ENCODE measurements around the gene ADGRL3. TPM values are rescaled to one million over a fixed set of nuclear protein-coding genes. Genes with fewer than 3 reads are reported as not detected.
"Not testable (repeated sequence)": the region's sequence is repeated elsewhere in the genome, so short reads cannot be mapped to it uniquely, and the experiment has no call there.

The ADGRL3 gene
- total RNA-seq, 1 donor from 2014 or later = not detected

GRCh38 chr4:61588621-61589402 lies 388.7 kb downstream of the ADGRL3 start:
- no peak for DNase-seq (ENCODE audit: low spot score)
- no peaks in the 10 kb centered on the region for H3K27me3 Mint-ChIP-seq (ENCODE audit: insufficient read depth)
- H3K9me3 Mint-ChIP-seq = no peaks in the 10 kb centered on the region
- no peaks in the 10 kb centered on the region for H3K4me1 Mint-ChIP-seq (ENCODE audit: low read depth)
- no peak overlapping the region for H3K4me3 Mint-ChIP-seq
- H3K36me3 Mint-ChIP-seq (ENCODE audit: low read depth) = no peaks in the 10 kb centered on the region
- no peak overlapping the region for H3K27ac Mint-ChIP-seq
- intact Hi-C loops (cut with micrococcal nuclease) = no loop called here

GRCh38 chr4:61590881-61591280 lies 390.8 kb downstream of the ADGRL3 start:
- intact Hi-C loops (cut with micrococcal nuclease) = no loop called here
- H3K27me3 Mint-ChIP-seq (ENCODE audit: insufficient read depth) = no peaks in the 10 kb centered on the region

GRCh38 chr4:61596606-61597340 lies 396.6 kb downstream of the ADGRL3 start:
- no peak overlapping the region for H3K27ac Mint-ChIP-seq
- H3K4me1 Mint-ChIP-seq (ENCODE audit: low read depth) = no peaks in the 10 kb centered on the region
- H3K9me3 Mint-ChIP-seq = peaks cover 8% of the 10 kb centered on the region
- H3K36me3 Mint-ChIP-seq (ENCODE audit: low read depth) = no peaks in the 10 kb centered on the region
- H3K27me3 Mint-ChIP-seq (ENCODE audit: insufficient read depth) = no peaks in the 10 kb centered on the region
- intact Hi-C loops (cut with micrococcal nuclease) = no loop called here
- no peak for DNase-seq (ENCODE audit: low spot score)
- H3K4me3 Mint-ChIP-seq = no peak overlapping the region

More at GRCh38 chr4:61590881-61591280, 390.8 kb downstream of the ADGRL3 start:
- no peak for DNase-seq (ENCODE audit: low spot score)
- Mint-ChIP-seq H3K4me3 (no peak overlapping the region), H3K9me3 (peaks cover 4% of the 10 kb centered on the region), H3K4me1 (ENCODE audit: low read depth) (no peaks in the 10 kb centered on the region), H3K36me3 (ENCODE audit: low read depth) (no peaks in the 10 kb centered on the region), H3K27ac (no peak overlapping the region)

GRCh38 chr4:61603086-61603485 lies 403.0 kb downstream of the ADGRL3 start:
- no peak for DNase-seq (ENCODE audit: low spot score)
- Mint-ChIP-seq H3K27ac (no peak overlapping the region), H3K36me3 (ENCODE audit: low read depth) (no peaks in the 10 kb centered on the region), H3K9me3 (no peaks in the 10 kb centered on the region), H3K4me1 (ENCODE audit: low read depth) (no peaks in the 10 kb centered on the region), H3K27me3 (ENCODE audit: insufficient read depth) (no peaks in the 10 kb centered on the region), H3K4me3 (no peak overlapping the region)
- intact Hi-C loops (cut with micrococcal nuclease) = no loop called here

- Mint-ChIP-seq H3K36me3 (ENCODE audit: low read depth) (no peaks in the 10 kb centered on the region), H3K27ac (no peak overlapping the region), H3K27me3 (ENCODE audit: insufficient read depth) (no peaks in the 10 kb centered on the region), H3K9me3 (no peaks in the 10 kb centered on the region), H3K4me3 (no peak overlapping the region), H3K4me1 (ENCODE audit: low read depth) (no peaks in the 10 kb centered on the region)
- no peak for DNase-seq (ENCODE audit: low spot score)
- intact Hi-C loops (cut with micrococcal nuclease) = no loop called here
Observed at GRCh38 chr4:61604054-61604453, 403.9 kb downstream of the ADGRL3 start.

GRCh38 chr4:61605984-61606383 lies 405.9 kb downstream of the ADGRL3 start:
- Mint-ChIP-seq H3K4me3 (no peak overlapping the region), H3K4me1 (ENCODE audit: low read depth) (no peaks in the 10 kb centered on the region), H3K36me3 (ENCODE audit: low read depth) (no peaks in the 10 kb centered on the region), H3K27ac (no peak overlapping the region), H3K9me3 (no peaks in the 10 kb centered on the region), H3K27me3 (ENCODE audit: insufficient read depth) (no peaks in the 10 kb centered on the region)
- no peak for DNase-seq (ENCODE audit: low spot score)
- intact Hi-C loops (cut with micrococcal nuclease) = no loop called here

GRCh38 chr4:61614231-61614630 lies 414.1 kb downstream of the ADGRL3 start:
- no peak overlapping the region for H3K4me3 Mint-ChIP-seq
- H3K27ac Mint-ChIP-seq = no peak overlapping the region
- H3K4me1 Mint-ChIP-seq (ENCODE audit: low read depth) = no peaks in the 10 kb centered on the region
- intact Hi-C loops (cut with micrococcal nuclease) = no loop called here
- H3K9me3 Mint-ChIP-seq = no peaks in the 10 kb centered on the region
- DNase-seq (ENCODE audit: low spot score) = no peak
- H3K36me3 Mint-ChIP-seq (ENCODE audit: low read depth) = no peaks in the 10 kb centered on the region
- no peaks in the 10 kb centered on the region for H3K27me3 Mint-ChIP-seq (ENCODE audit: insufficient read depth)

GRCh38 chr4:61619528-61619927 lies 419.4 kb downstream of the ADGRL3 start:
- Mint-ChIP-seq H3K36me3 (ENCODE audit: low read depth) (no peaks in the 10 kb centered on the region), H3K9me3 (peaks cover 4% of the 10 kb centered on the region), H3K4me1 (ENCODE audit: low read depth) (no peaks in the 10 kb centered on the region), H3K27me3 (ENCODE audit: insufficient read depth) (no peaks in the 10 kb centered on the region), H3K27ac (no peak overlapping the region), H3K4me3 (no peak overlapping the region)
- DNase-seq (ENCODE audit: low spot score) = no peak
- intact Hi-C loops (cut with micrococcal nuclease) = no loop called here

- no peaks in the 10 kb centered on the region for H3K9me3 Mint-ChIP-seq
- H3K4me3 Mint-ChIP-seq = no peak overlapping the region
- H3K36me3 Mint-ChIP-seq (ENCODE audit: low read depth) = no peaks in the 10 kb centered on the region
- no peak for DNase-seq (ENCODE audit: low spot score)
- H3K27me3 Mint-ChIP-seq (ENCODE audit: insufficient read depth) = no peaks in the 10 kb centered on the region
- no peak overlapping the region for H3K27ac Mint-ChIP-seq
- intact Hi-C loops (cut with micrococcal nuclease) = no loop called here
- H3K4me1 Mint-ChIP-seq (ENCODE audit: low read depth) = no peaks in the 10 kb centered on the region
Observed at GRCh38 chr4:61628282-61628681, 428.2 kb downstream of the ADGRL3 start.

- Mint-ChIP-seq H3K27me3 (ENCODE audit: insufficient read depth) (no peaks in the 10 kb centered on the region), H3K9me3 (no peaks in the 10 kb centered on the region), H3K4me3 (no peak overlapping the region), H3K27ac (no peak overlapping the region), H3K36me3 (ENCODE audit: low read depth) (no peaks in the 10 kb centered on the region), H3K4me1 (ENCODE audit: low read depth) (no peaks in the 10 kb centered on the region)
- intact Hi-C loops (cut with micrococcal nuclease) = no loop called here
- no peak for DNase-seq (ENCODE audit: low spot score)
Observed at GRCh38 chr4:61628727-61629126, 428.6 kb downstream of the ADGRL3 start.

GRCh38 chr4:61630548-61630947 lies 430.4 kb downstream of the ADGRL3 start:
- intact Hi-C loops (cut with micrococcal nuclease) = no loop called here
- DNase-seq (ENCODE audit: low spot score) = no peak
- no peaks in the 10 kb centered on the region for H3K27me3 Mint-ChIP-seq (ENCODE audit: insufficient read depth)
- no peaks in the 10 kb centered on the region for H3K9me3 Mint-ChIP-seq
- H3K4me1 Mint-ChIP-seq (ENCODE audit: low read depth) = no peaks in the 10 kb centered on the region
- no peak overlapping the region for H3K27ac Mint-ChIP-seq
- H3K4me3 Mint-ChIP-seq = no peak overlapping the region
- no peaks in the 10 kb centered on the region for H3K36me3 Mint-ChIP-seq (ENCODE audit: low read depth)

- H3K27ac Mint-ChIP-seq = no peak overlapping the region
Observed at GRCh38 chr4:61638591-61638990, 438.5 kb downstream of the ADGRL3 start.

GRCh38 chr4:61646746-61647350 lies 446.7 kb downstream of the ADGRL3 start:
- H3K36me3 Mint-ChIP-seq (ENCODE audit: low read depth); DNase-seq (ENCODE audit: low spot score); intact Hi-C loops (cut with micrococcal nuclease); H3K9me3 Mint-ChIP-seq; H3K4me3 Mint-ChIP-seq; H3K4me1 Mint-ChIP-seq (ENCODE audit: low read depth); H3K27me3 Mint-ChIP-seq (ENCODE audit: insufficient read depth); H3K27ac Mint-ChIP-seq: not testable (repeated sequence)

More at GRCh38 chr4:61638591-61638990, 438.5 kb downstream of the ADGRL3 start:
- Mint-ChIP-seq H3K36me3 (ENCODE audit: low read depth) (no peaks in the 10 kb centered on the region), H3K4me3 (no peak overlapping the region), H3K27me3 (ENCODE audit: insufficient read depth) (no peaks in the 10 kb centered on the region), H3K9me3 (no peaks in the 10 kb centered on the region), H3K4me1 (ENCODE audit: low read depth) (no peaks in the 10 kb centered on the region)
- intact Hi-C loops (cut with micrococcal nuclease) = no loop called here
- DNase-seq (ENCODE audit: low spot score) = no peak

Measured in activated T-helper 1 cell treated with anti-CD3 and anti-CD28 coated beads, Interleukin-12 subunit alpha, Interleukin-12 subunit beta, Interleukin-2, Interleukin-4 antibody, amounts not matched to agents 30 ng/mL and 10 ng/mL and 1 ng/mL, durations not matched to agents 14 hours and 24 hours and 36 hours (primary cell).